PC-9 (cell line): ENCODE data around the gene ATG5. TPM values are rescaled to one million over a fixed set of nuclear protein-coding genes. Genes with fewer than 3 reads are reported as not detected.

ENCODE experiments used
- BruUV-seq: library from RNA; stranded (reverse); fragments of 400-500 nt; replicated peaks from 2 replicates; lab custom pipeline; 2021; lab: Mats Ljungman, UMichigan
- CTCF ChIA-PET: fragments of 300-600 bp; sonication (Branson Sonifier 250); formaldehyde crosslinking; loops from one replicate; lab custom pipeline; 2022; ENCODE audit warnings: antibody characterized with exemption; lab: Charles Lee
- POLR2A ChIA-PET: fragments of 300-600 bp; sonication (Branson Sonifier 250); formaldehyde crosslinking; loops from one replicate; lab custom pipeline; 2022; ENCODE audit warnings: antibody characterized with exemption; ENCODE audit not compliant: unreplicated experiment; lab: Charles Lee
- DNase-seq, 2 experiments: peaks; one replicate each; pipeline versions ENCODE4 v3.0.0 to v3.0.0-alpha.2; 2015 to 2022; ENCODE audit warnings: mixed read lengths in 1 of 2
- H2AFZ ChIP-seq: fragments of 200-600 bp; sonication (generic); 2 replicates; pipeline ENCODE4 v1.8.1; 2017; ENCODE audit warnings: antibody characterized with exemption
- H3F3A ChIP-seq: fragments of 200-600 bp; sonication (generic); 2 replicates; pipeline ENCODE4 v1.8.1; 2017; ENCODE audit warnings: antibody characterized with exemption, mild to moderate bottlenecking, low read depth; ENCODE audit not compliant: insufficient read depth
- H3K27ac ChIP-seq: fragments of 200-600 bp; sonication (generic); 2 replicates; pipeline ENCODE4 v1.6.1; 2016; ENCODE audit warnings: mixed run types
- H3K27me3 ChIP-seq: fragments of 200-600 bp; sonication (generic); 2 replicates; pipeline ENCODE4 v1.6.1; 2016; ENCODE audit warnings: low read depth, mixed run types; ENCODE audit not compliant: insufficient read depth
- H3K36me3 ChIP-seq: fragments of 200-600 bp; sonication (generic); 2 replicates; pipeline ENCODE4 v1.6.1; 2016; ENCODE audit warnings: low read depth, mixed run types
- H3K4me1 ChIP-seq: fragments of 200-600 bp; sonication (generic); replicated peaks from 2 replicates; pipeline ENCODE4 v1.6.1; 2016; ENCODE audit warnings: mixed run types; ENCODE audit not compliant: insufficient read depth
- H3K4me2 ChIP-seq: fragments of 200-600 bp; sonication (generic); 2 replicates; pipeline ENCODE4 v1.6.1; 2017; ENCODE audit warnings: mixed run types
- H3K4me3 ChIP-seq: fragments of 200-600 bp; sonication (generic); 2 replicates; pipeline ENCODE4 v1.6.1; 2016; ENCODE audit warnings: mixed run types
- H3K79me2 ChIP-seq: fragments of 200-600 bp; sonication (generic); 2 replicates; pipeline ENCODE4 v1.6.1; 2017; ENCODE audit warnings: low read depth, mixed run types
- H3K9me2 ChIP-seq: fragments of 200-600 bp; sonication (generic); 2 replicates; pipeline ENCODE4 v1.8.1; 2017; ENCODE audit warnings: mild to moderate bottlenecking; ENCODE audit not compliant: insufficient read depth
- H3K9me3 ChIP-seq: fragments of 200-600 bp; sonication (generic); 2 replicates; pipeline ENCODE4 v1.8.1; 2016; ENCODE audit warnings: low read depth; ENCODE audit not compliant: insufficient read depth
- H4K20me1 ChIP-seq: fragments of 200-600 bp; sonication (generic); 2 replicates; pipeline ENCODE4 v1.8.1; 2017; ENCODE audit not compliant: insufficient read depth
- EZH2 ChIP-seq: fragments of 200-600 bp; sonication (generic); IDR thresholded peaks from 2 replicates; pipeline ENCODE4 v1.8.0; 2017; ENCODE audit warnings: antibody characterized with exemption, low read depth
- intact Hi-C: fragments of 100-400 bp; cut with micrococcal nuclease; formaldehyde crosslinking; loops from one replicate; pipeline ENCODE4 v1.10.0; 2022; ENCODE audit not compliant: unreplicated experiment
- total RNA-seq: library from RNA; stranded (reverse); gene quantifications from 2 replicates; pipeline ENCODE4 v1.2.3, GENCODE V29; 2021
- TF ChIP-seq, protein P1 (sequence below): fragments of 200-600 bp; sonication (generic); conservative IDR thresholded peaks from 2 replicates; pipeline ENCODE4 v1.6.1; 2017; ENCODE audit warnings: mixed run types, antibody characterized with exemption, mild to moderate bottlenecking, moderate library complexity

ATG5 gene
- total RNA-seq, 1 experiment from 2014 or later: 39.8 TPM

DNA sequence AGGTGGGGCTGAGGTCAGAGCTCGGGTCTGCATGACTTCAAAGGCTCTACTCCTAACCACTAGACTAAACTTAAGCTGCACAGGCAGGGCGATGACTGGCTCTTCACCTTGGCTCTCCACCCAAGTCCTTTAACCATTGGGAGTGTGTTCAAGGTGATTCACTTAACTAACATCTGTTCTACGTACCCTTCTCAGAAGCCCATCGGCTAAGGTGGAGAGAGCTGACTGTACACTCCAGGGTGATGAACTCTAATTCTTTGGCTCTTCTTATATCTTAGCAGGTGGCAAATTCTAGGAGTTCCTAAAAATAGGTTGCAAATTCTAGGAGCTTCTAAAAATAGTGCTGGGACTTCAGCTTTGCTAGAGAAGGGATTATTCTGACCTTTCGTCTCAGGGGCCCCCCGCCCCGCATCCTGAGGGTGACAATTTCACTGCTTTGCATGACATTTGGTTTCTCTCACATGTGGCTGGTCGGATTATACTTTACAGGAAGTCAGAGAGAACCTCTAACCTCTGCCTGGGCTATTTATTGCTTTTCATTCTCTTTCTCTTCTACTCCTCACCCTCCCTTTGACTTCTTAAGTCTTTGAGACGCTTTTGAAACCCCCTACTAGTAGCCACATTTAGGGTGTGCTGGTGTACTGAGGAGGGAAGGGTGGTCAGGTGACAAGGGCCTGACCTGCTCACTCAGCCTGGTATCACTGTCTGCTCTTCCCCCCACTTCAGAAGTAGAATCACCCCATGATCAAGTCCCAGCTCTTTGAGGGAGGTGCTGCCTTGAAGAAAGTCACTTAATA, 183.9 kb downstream of the ATG5 start:
- no peak for DNase-seq
- intact Hi-C loops: no loop called here
- TF ChIP-seq EZH2: no peak
- TF ChIP-seq, protein P1, sequence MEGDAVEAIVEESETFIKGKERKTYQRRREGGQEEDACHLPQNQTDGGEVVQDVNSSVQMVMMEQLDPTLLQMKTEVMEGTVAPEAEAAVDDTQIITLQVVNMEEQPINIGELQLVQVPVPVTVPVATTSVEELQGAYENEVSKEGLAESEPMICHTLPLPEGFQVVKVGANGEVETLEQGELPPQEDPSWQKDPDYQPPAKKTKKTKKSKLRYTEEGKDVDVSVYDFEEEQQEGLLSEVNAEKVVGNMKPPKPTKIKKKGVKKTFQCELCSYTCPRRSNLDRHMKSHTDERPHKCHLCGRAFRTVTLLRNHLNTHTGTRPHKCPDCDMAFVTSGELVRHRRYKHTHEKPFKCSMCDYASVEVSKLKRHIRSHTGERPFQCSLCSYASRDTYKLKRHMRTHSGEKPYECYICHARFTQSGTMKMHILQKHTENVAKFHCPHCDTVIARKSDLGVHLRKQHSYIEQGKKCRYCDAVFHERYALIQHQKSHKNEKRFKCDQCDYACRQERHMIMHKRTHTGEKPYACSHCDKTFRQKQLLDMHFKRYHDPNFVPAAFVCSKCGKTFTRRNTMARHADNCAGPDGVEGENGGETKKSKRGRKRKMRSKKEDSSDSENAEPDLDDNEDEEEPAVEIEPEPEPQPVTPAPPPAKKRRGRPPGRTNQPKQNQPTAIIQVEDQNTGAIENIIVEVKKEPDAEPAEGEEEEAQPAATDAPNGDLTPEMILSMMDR: no peak
- Histone ChIP-seq H3K79me2 (no peaks in the 10 kb centered on the region), H3F3A (peaks cover 5% of the 10 kb centered on the region), H3K9me2 (no peaks in the 10 kb centered on the region), H3K4me3 (no peak overlapping the region), H3K27ac (no peak overlapping the region), H3K36me3 (no peaks in the 10 kb centered on the region), H3K9me3 (no peaks in the 10 kb centered on the region; the same call in 1 of the 2 replicates), H3K4me2 (0 out of 2 replicates have a peak overlapping the region, but pooled peaks have one; percentile 14), H3K27me3 (no peaks in the 10 kb centered on the region), H4K20me1 (no peaks in the 10 kb centered on the region), H2AFZ (no peak overlapping the region), H3K4me1 (peaks cover 29% of the 10 kb centered on the region)
- BruUV-seq: no TSS peak
- ChIA-PET CTCF (no interaction called here), POLR2A (no interaction called here)

DNA sequence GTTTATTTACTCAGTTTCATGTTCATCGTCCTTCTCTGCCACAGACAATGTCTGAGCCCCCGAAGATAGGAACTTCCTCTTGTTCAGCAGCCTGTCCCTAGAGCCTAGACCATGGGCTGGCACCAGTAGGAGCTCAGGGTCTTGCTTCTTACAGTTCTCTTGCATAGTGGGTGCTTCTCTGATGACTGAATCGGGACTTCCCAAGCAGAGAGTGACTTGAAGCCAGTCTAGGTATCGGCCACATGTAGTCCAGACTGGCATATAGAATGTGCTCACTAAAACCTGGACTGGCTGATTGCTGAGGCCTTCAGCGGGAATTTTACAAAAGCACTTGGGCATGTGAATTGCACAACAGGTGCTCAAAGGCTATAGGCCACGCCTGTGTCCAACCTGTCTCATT, 187.4 kb downstream of the ATG5 start:
- intact Hi-C loops: no loop called here
- Histone ChIP-seq H3K4me3 (no peak overlapping the region), H3K79me2 (no peaks in the 10 kb centered on the region), H3K9me3 (no peaks in the 10 kb centered on the region; the same call in 1 of the 2 replicates), H3F3A (peaks cover 27% of the 10 kb centered on the region), H3K4me1 (peaks cover 44% of the 10 kb centered on the region), H3K27me3 (no peaks in the 10 kb centered on the region), H3K9me2 (no peaks in the 10 kb centered on the region), H3K27ac (no peak overlapping the region), H3K36me3 (no peaks in the 10 kb centered on the region), H4K20me1 (no peaks in the 10 kb centered on the region), H3K4me2 (no peak overlapping the region), H2AFZ (no peak overlapping the region)
- no peak for DNase-seq
- ChIA-PET CTCF (no interaction called here), POLR2A (no interaction called here)
- TF ChIP-seq, protein P1: no peak
- no peak for TF ChIP-seq EZH2
- no TSS peak for BruUV-seq

DNA sequence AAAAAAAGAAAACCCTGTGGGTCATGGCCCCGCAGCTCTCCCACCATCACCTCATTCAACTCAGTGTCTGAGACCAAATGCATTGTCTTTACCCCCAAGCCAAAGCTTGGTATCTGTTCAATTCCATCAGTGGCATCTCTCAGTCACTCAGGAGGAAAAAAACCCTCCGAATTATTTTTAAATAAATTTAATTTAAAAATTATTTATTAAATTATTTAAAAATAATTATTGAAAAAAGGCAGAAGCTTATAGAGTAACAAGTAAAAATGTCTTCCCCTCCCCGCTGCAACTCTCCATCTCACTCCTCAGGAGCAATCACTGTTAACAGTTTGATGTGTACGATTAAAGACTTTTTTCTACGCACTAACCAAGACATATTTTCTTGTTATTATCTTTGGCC, 188.7 kb downstream of the ATG5 start:
- Histone ChIP-seq H4K20me1 (no peaks in the 10 kb centered on the region), H3K4me3 (no peak overlapping the region), H3K27me3 (no peaks in the 10 kb centered on the region), H3K9me2 (no peaks in the 10 kb centered on the region), H3F3A (peaks cover 27% of the 10 kb centered on the region), H2AFZ (no peak overlapping the region), H3K9me3 (no peaks in the 10 kb centered on the region; the same call in 1 of the 2 replicates), H3K27ac (no peak overlapping the region), H3K4me2 (no peak overlapping the region), H3K79me2 (no peaks in the 10 kb centered on the region), H3K4me1 (peaks cover 32% of the 10 kb centered on the region), H3K36me3 (no peaks in the 10 kb centered on the region)
- BruUV-seq: no TSS peak
- DNase-seq: no peak
- no peak for TF ChIP-seq EZH2
- TF ChIP-seq, protein P1: no peak
- intact Hi-C loops: no loop called here
- ChIA-PET CTCF (no interaction called here), POLR2A (no interaction called here)
